Measurements from ENCODE around the gene TMEM60.

TMEM60 gene

GRCh38 chr7:77825131-77825530, 26.9 kb upstream of the TMEM60 start:
- TF ChIP-seq CREB1 (IDR thresholded peaks at IDR 0.05; ENCODE audit: low read depth): no peak
- no peak for TF ChIP-seq TEAD4 (IDR thresholded peaks at IDR 0.05)
- no peak for TF ChIP-seq NFIC (IDR thresholded peaks at IDR 0.05)
- TF ChIP-seq ZBTB7A (IDR thresholded peaks at IDR 0.05; ENCODE audit: low read depth): no peak
- TF ChIP-seq CEBPB (IDR thresholded peaks at IDR 0.05): no peak
- TF ChIP-seq USF1 (IDR thresholded peaks at IDR 0.05): no peak
- TF ChIP-seq FOXM1 (IDR thresholded peaks at IDR 0.05; ENCODE audit: borderline replicate concordance, low read depth): no peak
- TF ChIP-seq EP300 (IDR thresholded peaks at IDR 0.05; ENCODE audit: borderline replicate concordance): no peak
- TF ChIP-seq TCF12 (IDR thresholded peaks at IDR 0.05; ENCODE audit: low read depth): no peak
- TF ChIP-seq REST (IDR thresholded peaks at IDR 0.05; ENCODE audit: low read depth): no peak
- no peak for TF ChIP-seq TAF1 (IDR thresholded peaks at IDR 0.05; ENCODE audit: low read depth)
- TF ChIP-seq YY1 (IDR thresholded peaks at IDR 0.05; ENCODE audit: low read depth): no peak
- TF ChIP-seq MAX (IDR thresholded peaks at IDR 0.05): no peak
- no peak for TF ChIP-seq EGR1 (IDR thresholded peaks at IDR 0.05)
- TF ChIP-seq RAD21 (IDR thresholded peaks at IDR 0.05; ENCODE audit: low read depth): no peak

GRCh38 chr7:77824636-77825035, 26.4 kb upstream of the TMEM60 start:
- TF ChIP-seq FOXM1 (IDR thresholded peaks at IDR 0.05; ENCODE audit: borderline replicate concordance, low read depth) (no peak), TEAD4 (IDR thresholded peaks at IDR 0.05) (no peak)

GRCh38 chr7:77823787-77824186, 25.6 kb upstream of the TMEM60 start:
- no peak for TF ChIP-seq ZBTB7A (IDR thresholded peaks at IDR 0.05; ENCODE audit: low read depth)
- TF ChIP-seq RAD21 (IDR thresholded peaks at IDR 0.05; ENCODE audit: low read depth): no peak
- TF ChIP-seq YY1 (IDR thresholded peaks at IDR 0.05; ENCODE audit: low read depth): no peak

GRCh38 chr7:77822269-77822668, 24.0 kb upstream of the TMEM60 start:
- TF ChIP-seq YY1 (IDR thresholded peaks at IDR 0.05; ENCODE audit: low read depth): no peak
- no peak for TF ChIP-seq ZBTB7A (IDR thresholded peaks at IDR 0.05; ENCODE audit: low read depth)
- no peak for TF ChIP-seq NFIC (IDR thresholded peaks at IDR 0.05)
- TF ChIP-seq USF1 (IDR thresholded peaks at IDR 0.05): no peak
- no peak for TF ChIP-seq TCF12 (IDR thresholded peaks at IDR 0.05; ENCODE audit: low read depth)
- TF ChIP-seq CEBPB (IDR thresholded peaks at IDR 0.05): no peak
- TF ChIP-seq TAF1 (IDR thresholded peaks at IDR 0.05; ENCODE audit: low read depth): no peak
- no peak for TF ChIP-seq EP300 (IDR thresholded peaks at IDR 0.05; ENCODE audit: borderline replicate concordance)
- no peak for TF ChIP-seq RAD21 (IDR thresholded peaks at IDR 0.05; ENCODE audit: low read depth)
- TF ChIP-seq FOXM1 (IDR thresholded peaks at IDR 0.05; ENCODE audit: borderline replicate concordance, low read depth): no peak
- no peak for TF ChIP-seq MAX (IDR thresholded peaks at IDR 0.05)
- no peak for TF ChIP-seq EGR1 (IDR thresholded peaks at IDR 0.05)
- no peak for TF ChIP-seq REST (IDR thresholded peaks at IDR 0.05; ENCODE audit: low read depth)
- TF ChIP-seq CREB1 (IDR thresholded peaks at IDR 0.05; ENCODE audit: low read depth): no peak

GRCh38 chr7:77820967-77821366, 22.7 kb upstream of the TMEM60 start:
- TF ChIP-seq MAX (IDR thresholded peaks at IDR 0.05) (no peak), TCF12 (IDR thresholded peaks at IDR 0.05; ENCODE audit: low read depth) (no peak), NFIC (IDR thresholded peaks at IDR 0.05) (no peak), YY1 (IDR thresholded peaks at IDR 0.05; ENCODE audit: low read depth) (no peak), ZBTB7A (IDR thresholded peaks at IDR 0.05; ENCODE audit: low read depth) (no peak), TEAD4 (IDR thresholded peaks at IDR 0.05) (no peak), REST (IDR thresholded peaks at IDR 0.05; ENCODE audit: low read depth) (no peak)
